ENCODE data around the gene KCNK3.

The KCNK3 gene

DNA sequence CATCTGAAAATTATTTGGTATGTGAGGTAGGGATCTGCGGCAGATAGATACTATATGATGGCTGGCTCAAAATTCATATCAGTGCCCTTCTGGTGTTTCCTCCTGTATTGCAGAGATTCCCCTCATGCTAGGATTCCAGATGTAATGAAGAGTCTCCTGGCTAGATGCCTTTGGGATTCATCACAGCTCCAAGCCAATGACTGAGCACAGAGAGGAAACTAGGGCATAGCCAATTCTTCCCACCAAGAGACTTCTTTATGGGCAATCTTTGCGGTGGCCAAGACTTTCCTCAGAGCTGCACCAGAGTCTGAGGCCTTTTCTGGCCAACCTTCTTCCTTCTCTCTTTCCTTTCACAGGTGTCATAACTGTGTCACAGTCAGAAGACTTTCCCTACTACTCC, 25.9 kb upstream of the KCNK3 start:
- DNase-seq (ENCODE audit: low read depth), result peak; percentile 52

DNA sequence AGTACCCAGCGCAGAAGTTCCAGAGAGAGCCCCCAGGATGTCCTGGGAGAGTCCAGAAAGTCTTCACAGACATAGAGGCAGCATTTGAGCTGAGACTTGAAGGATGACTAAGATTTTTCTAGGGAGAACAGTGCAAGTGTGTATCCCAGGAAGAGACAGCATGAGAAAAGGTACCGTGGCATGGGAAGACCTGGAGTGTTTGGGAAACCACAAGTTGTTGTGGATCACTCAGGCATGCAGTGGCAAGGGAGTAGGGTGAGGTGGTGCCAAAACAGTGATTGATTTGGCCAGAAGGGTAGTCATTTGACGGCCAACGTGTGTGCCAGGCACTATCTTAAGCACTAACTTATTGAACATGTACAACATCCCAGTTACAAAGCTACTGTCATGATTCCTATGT, 24.5 kb upstream of the KCNK3 start:
- no peak for DNase-seq (ENCODE audit: low read depth)

GRCh38 chr2:26668856-26669750, 23.4 kb upstream of the KCNK3 start:
- DNase-seq (ENCODE audit: low read depth), result peak; percentile 36

DNA sequence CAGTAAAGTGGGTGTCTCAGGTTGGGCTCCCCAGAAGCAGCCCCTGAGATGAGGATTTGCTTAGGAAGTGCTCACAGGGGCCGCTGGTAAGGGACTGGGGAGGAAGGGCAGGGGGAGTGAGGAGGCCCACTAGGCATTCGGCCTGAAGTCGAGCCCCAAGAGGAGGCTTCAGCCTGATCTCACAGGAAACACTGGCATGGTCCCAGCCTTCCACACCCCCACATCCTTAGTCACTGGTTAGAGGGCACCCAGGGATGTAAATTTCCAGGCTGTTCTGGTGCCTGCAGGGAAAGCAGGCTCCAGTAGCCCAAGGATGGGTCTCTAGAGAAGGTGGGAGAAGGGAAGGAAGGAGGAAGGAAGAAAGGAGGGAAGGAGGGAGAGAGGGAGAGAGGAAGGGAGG, 22.4 kb upstream of the KCNK3 start:
- DNase-seq (ENCODE audit: low read depth), result peak; percentile 61

DNA sequence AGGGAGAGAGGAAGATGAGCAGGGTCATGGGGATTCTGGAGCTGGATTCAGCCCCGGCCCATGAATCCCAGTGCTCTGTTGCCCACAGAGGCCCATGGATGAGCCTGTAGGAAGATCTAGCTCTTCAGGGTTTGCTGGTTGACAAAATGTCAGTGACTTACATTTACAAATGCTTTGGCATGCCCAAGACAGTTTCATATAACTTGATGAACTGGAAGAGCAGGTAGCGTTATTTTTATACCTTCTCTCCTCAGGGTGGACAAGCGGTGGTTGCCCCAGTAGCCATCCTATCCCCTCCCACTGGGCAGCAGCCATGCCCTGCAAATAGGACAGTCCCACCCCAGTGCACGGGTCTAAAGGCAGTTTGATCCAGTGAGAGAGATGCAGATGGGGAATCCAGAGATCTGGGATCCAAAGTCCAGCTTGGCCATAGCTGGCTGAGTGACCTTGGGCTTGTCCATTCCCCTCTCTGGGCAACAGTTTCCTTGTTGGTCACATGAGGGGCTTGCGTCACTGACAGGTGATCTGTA, 21.5 kb upstream of the KCNK3 start:
- DNase-seq (ENCODE audit: low read depth), result no peak

DNA sequence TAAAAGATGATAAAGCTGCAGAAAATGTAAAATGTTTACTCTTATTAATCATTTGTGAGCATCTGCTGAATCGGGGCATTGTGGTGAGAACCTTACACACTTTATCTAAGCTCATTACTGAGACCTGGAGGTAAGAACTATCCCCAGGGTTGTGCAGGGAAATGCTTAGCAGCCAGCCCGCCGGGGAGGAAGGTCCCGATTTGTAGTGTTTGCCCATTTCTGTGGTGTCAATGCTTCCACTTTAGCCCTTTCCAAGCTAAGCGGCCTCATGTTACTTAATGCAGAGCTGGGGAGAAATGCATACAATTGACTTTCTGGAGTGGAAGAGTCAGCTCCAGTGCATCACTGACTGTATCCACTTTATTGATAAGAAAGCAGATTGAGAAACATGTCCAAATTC, 20.8 kb upstream of the KCNK3 start:
- no peak for DNase-seq (ENCODE audit: low read depth)

GRCh38 chr2:26672112-26672817, 20.3 kb upstream of the KCNK3 start:
- no peak for DNase-seq (ENCODE audit: low read depth)

- no peak for DNase-seq (ENCODE audit: low read depth)
These were observed 19.6 kb upstream of the KCNK3 start for GRCh38 chr2:26672818-26673393.

GRCh38 chr2:26674002-26674751, 18.3 kb upstream of the KCNK3 start:
- DNase-seq (ENCODE audit: low read depth), result no peak

- DNase-seq (ENCODE audit: low read depth), result no peak
These were observed 17.8 kb upstream of the KCNK3 start for GRCh38 chr2:26674771-26675170.

GRCh38 chr2:26675651-26676255, 16.8 kb upstream of the KCNK3 start:
- DNase-seq (ENCODE audit: low read depth), result no peak

DNA sequence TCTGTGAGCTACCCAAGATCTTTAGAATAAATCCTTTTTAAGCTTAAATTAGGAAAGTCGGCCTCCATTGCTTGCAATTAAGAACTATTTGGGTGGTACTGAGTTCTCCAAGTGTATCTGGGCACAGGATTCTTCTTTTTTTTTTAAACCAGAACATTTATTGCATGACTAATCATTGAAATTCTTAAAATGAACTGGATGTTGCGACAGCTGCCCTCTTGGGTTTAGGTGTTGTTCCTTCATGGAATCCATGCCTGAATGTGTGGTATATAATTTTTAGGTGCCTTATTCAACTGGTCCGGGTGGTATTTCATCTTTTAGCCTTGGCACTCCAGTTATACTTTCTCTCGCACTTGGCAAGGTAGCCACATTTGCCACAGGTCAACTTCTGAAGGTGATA, 14.5 kb upstream of the KCNK3 start:
- no peak for DNase-seq (ENCODE audit: low read depth)

DNA sequence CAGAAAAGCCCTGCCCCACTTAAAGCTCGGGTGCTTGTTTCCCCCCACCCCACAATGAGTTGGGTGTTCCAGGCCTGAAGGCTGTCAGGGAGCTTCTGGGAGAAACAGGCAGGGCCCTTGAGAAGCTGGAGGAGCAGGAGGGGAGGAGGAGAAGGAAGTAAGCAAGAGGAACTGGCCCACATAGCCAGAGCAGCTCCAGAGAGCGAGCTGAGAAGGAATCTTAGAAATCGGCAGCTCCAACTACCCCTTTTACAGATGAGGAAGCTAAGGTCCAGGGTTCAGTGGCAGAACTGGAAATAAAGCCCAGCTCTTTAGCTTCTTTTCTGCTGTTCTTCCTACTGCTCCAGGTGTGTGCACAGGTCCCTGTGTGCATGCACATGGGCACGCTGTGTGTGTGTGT, 12.7 kb upstream of the KCNK3 start:
- no peak for DNase-seq (ENCODE audit: low read depth)

- DNase-seq (ENCODE audit: low read depth), result no peak
These were observed 10.9 kb upstream of the KCNK3 start for GRCh38 chr2:26681656-26682055.

- DNase-seq (ENCODE audit: low read depth), result no peak
These were observed 10.4 kb upstream of the KCNK3 start for GRCh38 chr2:26682155-26682554.

- no peak for DNase-seq (ENCODE audit: low read depth)
These were observed 8.9 kb upstream of the KCNK3 start for GRCh38 chr2:26683583-26683982.

- no peak for DNase-seq (ENCODE audit: low read depth)
These were observed 7.2 kb upstream of the KCNK3 start for GRCh38 chr2:26685341-26685740.

GRCh38 chr2:26685989-26686839, 6.3 kb upstream of the KCNK3 start:
- DNase-seq (ENCODE audit: low read depth), result no peak

DNA sequence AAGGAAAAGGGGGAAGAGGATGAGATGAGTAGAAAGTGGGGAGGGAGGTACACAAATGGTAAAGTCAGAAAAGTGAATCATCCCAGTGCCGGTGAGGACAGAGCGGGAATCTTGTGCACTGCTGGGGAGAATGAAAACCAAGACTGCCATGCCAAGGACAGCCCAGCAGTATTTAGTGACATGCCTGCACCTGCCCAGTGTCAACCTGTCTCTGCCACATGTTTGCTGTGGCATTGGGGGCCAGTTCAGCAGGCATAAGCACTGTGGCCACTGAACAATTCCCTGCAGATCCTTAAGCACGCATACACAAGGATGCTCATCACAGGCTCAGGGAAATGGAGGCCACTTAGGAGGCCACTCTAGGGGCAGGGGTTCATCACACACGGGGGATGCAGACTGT, 5.2 kb upstream of the KCNK3 start:
- no peak for DNase-seq (ENCODE audit: low read depth)

DNA sequence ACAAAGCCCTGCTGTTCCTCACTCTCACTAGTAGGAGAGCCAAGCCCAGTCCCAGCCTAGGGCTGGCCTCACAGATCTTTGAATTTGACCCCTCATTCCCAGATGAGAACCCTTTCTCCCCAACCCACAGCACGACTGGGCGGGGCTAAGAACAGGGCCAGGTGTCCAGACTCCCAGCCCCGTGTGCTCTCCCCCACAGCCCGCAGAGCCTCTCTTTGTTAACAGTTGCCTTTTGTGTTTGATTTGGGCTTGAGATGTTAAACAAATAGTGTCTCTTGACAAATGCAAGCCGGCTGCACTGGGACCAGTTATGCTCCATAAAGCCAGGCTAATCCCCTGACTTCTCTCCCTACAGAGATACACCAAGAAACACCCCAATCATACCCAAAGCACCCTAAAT, 4.7 kb upstream of the KCNK3 start:
- DNase-seq (ENCODE audit: low read depth), result no peak

DNA sequence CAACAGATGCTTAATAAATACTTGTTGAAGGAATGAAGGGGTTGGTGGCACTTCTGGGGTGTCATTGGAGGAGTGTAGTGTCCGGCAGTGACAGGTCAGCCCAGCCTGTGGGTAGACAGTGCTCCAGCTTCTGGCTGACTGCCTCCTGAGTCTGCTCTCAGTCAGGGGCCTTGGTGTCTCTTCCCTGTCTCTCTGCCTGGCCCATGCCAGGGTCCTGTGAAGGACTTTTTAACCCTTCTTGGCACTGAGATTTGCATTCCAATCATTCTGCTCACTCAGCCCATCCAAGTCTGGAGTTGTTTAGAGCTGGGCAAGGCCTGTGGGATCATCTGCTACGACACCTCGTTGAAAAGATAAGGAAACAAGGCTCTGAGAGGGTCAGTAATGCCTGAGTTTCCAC, 1.4 kb upstream of the KCNK3 start:
- DNase-seq (ENCODE audit: low read depth), result no peak
